ENCODE results near the gene PSEN1.

DNA sequence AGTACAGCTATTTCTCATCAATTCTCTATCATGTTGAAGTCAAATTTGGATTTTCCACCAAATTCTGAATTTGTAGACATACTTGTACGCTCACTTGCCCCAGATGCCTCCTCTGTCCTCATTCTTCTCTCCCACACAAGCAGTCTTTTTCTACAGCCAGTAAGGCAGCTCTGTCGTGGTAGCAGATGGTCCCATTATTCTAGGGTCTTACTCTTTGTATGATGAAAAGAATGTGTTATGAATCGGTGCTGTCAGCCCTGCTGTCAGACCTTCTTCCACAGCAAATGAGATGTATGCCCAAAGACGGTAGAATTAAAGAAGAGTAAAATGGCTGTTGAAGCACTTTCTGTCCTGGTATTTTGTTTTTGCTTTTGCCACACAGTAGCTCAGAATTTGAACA is 83.8 kb downstream of the PSEN1 start:
- no peak for TF ChIP-seq POLR2A (IDR thresholded peaks at IDR 0.05; ENCODE audit: low read length)
- no peak for TF ChIP-seq GATA1 (IDR thresholded peaks at IDR 0.05; ENCODE audit: low read depth, low read length)

All from erythroblast (primary cell).